H1 (cell line): ENCODE data around the gene ASTL. TPM values are rescaled to one million over a fixed set of nuclear protein-coding genes. Genes with fewer than 3 reads are reported as not detected.

ENCODE experiments used
- CTCF ChIA-PET: fragments of 300-600 bp; sonication (Branson Sonifier 250); formaldehyde crosslinking; loops from one replicate; lab custom pipeline; 2021; ENCODE audit not compliant: partially characterized antibody; lab: Charles Lee
- POLR2A ChIA-PET: fragments of 300-600 bp; sonication (Branson Sonifier 250); formaldehyde crosslinking; loops from one replicate; lab custom pipeline; 2021; ENCODE audit warnings: inconsistent platforms; ENCODE audit not compliant: partially characterized antibody; lab: Charles Lee
- DNase-seq, 2 experiments: peaks; one replicate each; pipeline versions ENCODE4 v3.0.0 to v3.0.0-alpha.2; 2010 to 2022; ENCODE audit warnings: low spot score in 2 of 2, low read depth in 1 of 2, mixed read lengths in 1 of 2
- FAIRE-seq: peaks from 2 replicates; lab custom pipeline; 2011; peaks lifted over from hg19 to GRCh38; lab: Jason Lieb, UNC
- H2AFZ ChIP-seq: 2 replicates; pipeline ENCODE4 v1.8.1; 2012; ENCODE audit warnings: low read length, inconsistent platforms
- H2AK5ac ChIP-seq: 2 replicates; pipeline ENCODE4 v1.6.1; 2013; ENCODE audit warnings: low read depth, low read length
- H2BK120ac ChIP-seq: replicated peaks from 2 replicates; pipeline ENCODE3; 2013; ENCODE audit warnings: low read depth, low read length, inconsistent platforms
- H2BK12ac ChIP-seq: 2 replicates; pipeline ENCODE4 v1.6.1; 2013; ENCODE audit warnings: low read depth, low read length
- H2BK15ac ChIP-seq: 2 replicates; pipeline ENCODE4 v1.6.1; 2013; ENCODE audit warnings: low read length
- H2BK20ac ChIP-seq: 2 replicates; pipeline ENCODE4 v1.6.1; 2013; ENCODE audit warnings: low read length
- H2BK5ac ChIP-seq: 2 replicates; pipeline ENCODE4 v1.6.1; 2013; ENCODE audit warnings: low read depth, low read length
- H3K14ac ChIP-seq: 2 replicates; pipeline ENCODE4 v1.6.1; 2013; ENCODE audit warnings: inconsistent platforms; ENCODE audit not compliant: insufficient read length
- H3K18ac ChIP-seq: 2 replicates; pipeline ENCODE4 v1.6.1; 2013; ENCODE audit warnings: low read length; ENCODE audit errors: extremely low read depth
- H3K23ac ChIP-seq: 2 replicates; pipeline ENCODE4 v1.6.1; 2013; ENCODE audit warnings: inconsistent platforms; ENCODE audit not compliant: insufficient read length
- H3K23me2 ChIP-seq: 2 replicates; pipeline ENCODE4 v1.6.1; 2013; ENCODE audit warnings: low read depth, low read length
- H3K27ac ChIP-seq: 2 replicates; pipeline ENCODE4 v1.6.1; 2011; ENCODE audit warnings: low read depth, low read length, inconsistent platforms
- H3K27me3 ChIP-seq, 4 experiments: replicated peaks in 1 of 4; 1 replicate in 1 of 4; 2 replicates in 3 of 4; pipeline versions ENCODE4 v1.6.1 to v1.8.1; 2011 to 2013; ENCODE audit warnings: low read length in 3 of 4, mild to moderate bottlenecking in 3 of 4, inconsistent platforms in 2 of 4, mixed read lengths in 2 of 4, moderate library complexity in 1 of 4; ENCODE audit not compliant: control insufficient read depth in 3 of 4, insufficient read depth in 3 of 4; ENCODE audit errors: extremely low read depth in 1 of 4
- H3K36me3 ChIP-seq, 4 experiments: 2 replicates each; pipeline versions ENCODE4 v1.6.1 to v1.8.1; 2011 to 2013; ENCODE audit warnings: mild to moderate bottlenecking in 4 of 4, low read length in 3 of 4, moderate library complexity in 2 of 4, control low read depth in 1 of 4, inconsistent platforms in 1 of 4; ENCODE audit not compliant: insufficient read depth in 4 of 4, control insufficient read depth in 2 of 4
- H3K4ac ChIP-seq: replicated peaks from 2 replicates; pipeline ENCODE3; 2013; ENCODE audit warnings: low read length, low read depth, mixed read lengths, inconsistent platforms; ENCODE audit not compliant: insufficient read length
- H3K4me1 ChIP-seq, 4 experiments: replicated peaks in 1 of 4; 1 replicate in 1 of 4; 2 replicates in 3 of 4; pipeline versions ENCODE4 v1.6.1 to v1.8.1; 2011 to 2013; ENCODE audit warnings: low read length in 3 of 4, inconsistent platforms in 2 of 4, mixed read lengths in 1 of 4; ENCODE audit not compliant: insufficient read depth in 4 of 4, control insufficient read depth in 3 of 4
- H3K4me2 ChIP-seq, 2 experiments: 2 replicates each; pipeline versions ENCODE4 v1.6.1 to v1.8.1; 2011 to 2013; ENCODE audit warnings: low read depth in 2 of 2, low read length in 2 of 2, control low read depth in 1 of 2, inconsistent platforms in 1 of 2, mild to moderate bottlenecking in 1 of 2; ENCODE audit not compliant: insufficient read depth in 1 of 2
- H3K4me3 ChIP-seq, 4 experiments: fragments of 200-600, 300-600 bp in 1 of 4; sonication (generic), shearing (Covaris generic), sonication (Bioruptor Twin) in 1 of 4; 2 replicates each; pipeline versions ENCODE4 v1.5.1 to v1.8.1; 2011 to 2016; ENCODE audit warnings: low read length in 4 of 4, low read depth in 3 of 4, control low read depth in 2 of 4, inconsistent platforms in 2 of 4, mild to moderate bottlenecking in 2 of 4, mixed read lengths in 1 of 4, moderate library complexity in 1 of 4; ENCODE audit not compliant: insufficient read depth in 2 of 4; ENCODE audit errors: extremely low read depth in 1 of 4
- H3K56ac ChIP-seq: replicated peaks from 2 replicates; pipeline ENCODE3; 2013; ENCODE audit warnings: low read depth, mild to moderate bottlenecking, mixed read lengths, low read length, inconsistent platforms; ENCODE audit not compliant: insufficient read length
- H3K79me1 ChIP-seq: 2 replicates; pipeline ENCODE4 v1.6.1; 2013; ENCODE audit warnings: low read depth, low read length, control low read depth
- H3K79me2 ChIP-seq, 2 experiments: 2 replicates each; pipeline versions ENCODE4 v1.6.1 to v1.8.1; 2012 to 2013; ENCODE audit warnings: low read length in 2 of 2, mild to moderate bottlenecking in 2 of 2, inconsistent platforms in 1 of 2; ENCODE audit not compliant: insufficient read depth in 2 of 2, control insufficient read depth in 1 of 2
- H3K9ac ChIP-seq, 4 experiments: replicated peaks in 1 of 4; 1 replicate in 1 of 4; 2 replicates in 3 of 4; pipeline versions ENCODE4 v1.6.1 to v1.8.1; 2011 to 2013; ENCODE audit warnings: low read depth in 3 of 4, low read length in 3 of 4, control low read depth in 2 of 4, mild to moderate bottlenecking in 2 of 4, moderate library complexity in 2 of 4, inconsistent platforms in 1 of 4; ENCODE audit errors: extremely low read depth in 1 of 4
- H3K9me3 ChIP-seq, 2 experiments: 2 replicates each; pipeline versions ENCODE4 v1.6.1 to v1.8.1; 2012 to 2013; ENCODE audit warnings: mild to moderate bottlenecking in 2 of 2, moderate library complexity in 2 of 2, control low read depth in 1 of 2, inconsistent platforms in 1 of 2, low read depth in 1 of 2, low read length in 1 of 2, mixed read lengths in 1 of 2; ENCODE audit not compliant: insufficient read depth in 2 of 2
- H4K20me1 ChIP-seq, 2 experiments: replicated peaks in 1 of 2; 2 replicates each; pipeline versions ENCODE3 to v1.8.1; 2011 to 2013; ENCODE audit warnings: inconsistent platforms in 2 of 2, low read length in 2 of 2, mild to moderate bottlenecking in 1 of 2; ENCODE audit not compliant: insufficient read depth in 2 of 2, control insufficient read depth in 1 of 2
- H4K5ac ChIP-seq: 2 replicates; pipeline ENCODE4 v1.6.1; 2013; ENCODE audit warnings: low read length, low read depth, mixed read lengths, inconsistent platforms; ENCODE audit not compliant: insufficient read length
- H4K8ac ChIP-seq: 2 replicates; pipeline ENCODE4 v1.8.0; 2013; ENCODE audit warnings: mild to moderate bottlenecking, moderate library complexity, low read length, inconsistent platforms; ENCODE audit not compliant: insufficient read depth; ENCODE audit errors: extremely low read depth
- H4K91ac ChIP-seq: replicated peaks from 2 replicates; pipeline ENCODE3; 2013; ENCODE audit warnings: low read length, mixed read lengths, inconsistent platforms; ENCODE audit not compliant: insufficient read length
- ASH2L ChIP-seq: fragments of 200-600, 300-600 bp; sonication (generic); IDR thresholded peaks from one replicate; pipeline ENCODE4 v1.7.1; 2017; ENCODE audit warnings: low read length
- CBX8 ChIP-seq: fragments of 300-800, 300-1000 bp; sonication (generic); IDR thresholded peaks from 2 replicates; pipeline ENCODE4 v1.7.1; 2016; ENCODE audit warnings: low read depth, low read length, borderline replicate concordance
- CREB1 ChIP-seq: IDR thresholded peaks from 2 replicates; pipeline ENCODE4 v1.6.1; 2012; ENCODE audit warnings: inconsistent platforms
- GABPA ChIP-seq: IDR thresholded peaks from 2 replicates; pipeline ENCODE4 v1.6.1; 2011; ENCODE audit warnings: mild to moderate bottlenecking, low read length, moderate library complexity, borderline replicate concordance; ENCODE audit not compliant: insufficient read depth
- JUN ChIP-seq: IDR thresholded peaks from 2 replicates; pipeline ENCODE4 v1.6.1; 2011; ENCODE audit warnings: low read depth, mild to moderate bottlenecking, improper control_type of control experiment, low read length
- KDM1A ChIP-seq: fragments of 200-600, 300-600 bp; sonication (generic); IDR thresholded peaks from 2 replicates; pipeline ENCODE4 v1.7.1; 2016; ENCODE audit warnings: mild to moderate bottlenecking, low read length, borderline replicate concordance
- RAD21 ChIP-seq, 2 experiments: IDR thresholded peaks in 1 of 2; conservative IDR thresholded peaks in 1 of 2; 2 replicates each; pipeline ENCODE4 v1.6.1; 2011; ENCODE audit warnings: low read depth in 2 of 2, low read length in 2 of 2, improper control_type of control experiment in 1 of 2, inconsistent platforms in 1 of 2, mild to moderate bottlenecking in 1 of 2, moderate library complexity in 1 of 2
- TAF7 ChIP-seq: optimal IDR thresholded peaks from 2 replicates; pipeline ENCODE3; 2011; ENCODE audit warnings: low read depth, mild to moderate bottlenecking, inconsistent platforms, low read length, moderate library complexity, borderline replicate concordance
- TEAD4 ChIP-seq: IDR thresholded peaks from 2 replicates; pipeline ENCODE4 v1.6.1; 2012; ENCODE audit warnings: low read depth, low read length, inconsistent platforms, mixed read lengths
- WGBS, 2 experiments: shearing (Covaris generic) in 1 of 2; methylation state at CpG; one replicate each; pipeline versions ENCODE4 v1.1.6 to v1.1.7; 2013 to 2015; ENCODE audit warnings: low lambda C conversion rate in 2 of 2, mixed read lengths in 2 of 2, inconsistent platforms in 1 of 2, low coverage in 1 of 2, missing lambda C conversion rate in 1 of 2; ENCODE audit not compliant: insufficient replicate concordance in 2 of 2, insufficient coverage in 1 of 2, insufficient read length in 1 of 2; ENCODE audit errors: extremely low coverage in 1 of 2, missing lambda C conversion rate in 1 of 2; 5-methylcytosine and 5-hydroxymethylcytosine counted together
- polyA plus RNA-seq, 7 experiments: library from polyadenylated mRNA; depleted of rRNA in 3 of 7; stranded (reverse) in 5 of 7; unstranded in 2 of 7; fragments of >200 nt in 5 of 7; fragments of 200-250 nt in 2 of 7; gene quantifications; 1 replicate in 5 of 7; 2 replicates in 1 of 7; 4 replicates in 1 of 7; pipeline versions ENCODE4 v1.2.1 to v1.2.3, GENCODE V29; 2011 to 2013; ENCODE audit warnings: missing spikeins in 2 of 7, mixed read lengths in 2 of 7
- total RNA-seq: library from RNA; stranded (reverse); fragmentation: NEBNext Ultra II Directional; extraction: Animal tissue kit (Norgen Biotek cat#: 25700); gene quantifications from 2 replicates; pipeline ENCODE4 v1.2.1, GENCODE V29; 2021

ASTL gene
- total and polyA plus RNA-seq, 2 of the 8 experiments (the other 6 are each of a cell fraction or from before 2014, with no cell fraction given) = 0.60 to 1.4 TPM

GRCh38 chr2:96156011-96156820 lies 17.9 kb upstream of the ASTL start:
- no peaks in the 10 kb centered on the region for H3K79me1 ChIP-seq
- DNase-seq = no peak
- no peak overlapping the region for H2BK20ac ChIP-seq
- H3K23me2 ChIP-seq = no peaks in the 10 kb centered on the region; the same call in 1 of the 2 replicates
- H3K9me3 ChIP-seq = no peaks in the 10 kb centered on the region
- no peak overlapping the region for H3K56ac ChIP-seq
- no peaks in the 10 kb centered on the region for H3K79me2 ChIP-seq
- no peak overlapping the region for H2AFZ ChIP-seq
- no peak overlapping the region for H3K18ac ChIP-seq
- no peaks in the 10 kb centered on the region; a peak in 1 of 7 replicates for H3K27me3 ChIP-seq
- H3K27ac ChIP-seq = no peak overlapping the region
- H2BK15ac ChIP-seq = no peak overlapping the region
- H3K36me3 ChIP-seq = no peaks in the 10 kb centered on the region
- no peak overlapping the region for H4K91ac ChIP-seq
- H3K23ac ChIP-seq = no peak overlapping the region
- H3K4ac ChIP-seq = no peak overlapping the region
- H3K4me2 ChIP-seq = no peak overlapping the region
- no peak overlapping the region for H3K4me3 ChIP-seq
- H2BK12ac ChIP-seq = no peak overlapping the region
- H4K8ac ChIP-seq = no peak overlapping the region
- H3K4me1 ChIP-seq = peaks cover 0 to 20% (median 6%) of the 10 kb centered on the region in 4 experiments; a peak in 6 of 7 replicates
- no peak overlapping the region for H3K14ac ChIP-seq
- H3K9ac ChIP-seq = no peak overlapping the region
- H2BK120ac ChIP-seq = no peak overlapping the region
- POLR2A ChIA-PET = interaction anchor here (1.4 to 1.5 kb wide), 2 partner anchors 10 to 12 kb away, joined by 3 to 6 read pairs; partner anchors contain the start of gene DUSP2
- no peak overlapping the region for H2AK5ac ChIP-seq
- no peak overlapping the region for H2BK5ac ChIP-seq
- FAIRE-seq = no peak
- 93% methylated on average over 10 of the region's 10 CpGs; no CpG with 5 or more reads in 1 of the 2 experiments for WGBS, 2 experiments
- TF ChIP-seq GABPA (no peak), ASH2L (no peak), TEAD4 (no peak), JUN (no peak), CREB1 (no peak), RAD21 (IDR thresholded peaks at IDR 0.05 in 1 of 2, conservative IDR thresholded peaks at IDR 0.05 in 1 of 2; ENCODE audit: low read depth in 2 of 2, low read length in 2 of 2) (no peak; a peak in 1 of 4 replicates), KDM1A (no peak), CBX8 (no peak), TAF7 (no peak)
- TF ChIP-seq, all 59 proteins: peak for 0
- no peak overlapping the region for H4K5ac ChIP-seq
- H4K20me1 ChIP-seq = no peaks in the 10 kb centered on the region
- CTCF ChIA-PET = interaction anchor here (0.5 to 10.1 kb wide), 4 partner anchors 16 to 116 kb away, joined by 3 to 98 read pairs (median 4); partner anchors contain the start of gene ASTL
